ENCODE measurements around the gene SYNGAP1. TPM values are rescaled to one million over a fixed set of nuclear protein-coding genes. Genes with fewer than 3 reads are reported as not detected.
"Not testable (repeated sequence)": the region's sequence is repeated elsewhere in the genome, so short reads cannot be mapped to it uniquely, and the experiment has no call there.

Gene SYNGAP1
- total RNA-seq = 5.2 TPM
- long read RNA-seq = 0 reads

DNA sequence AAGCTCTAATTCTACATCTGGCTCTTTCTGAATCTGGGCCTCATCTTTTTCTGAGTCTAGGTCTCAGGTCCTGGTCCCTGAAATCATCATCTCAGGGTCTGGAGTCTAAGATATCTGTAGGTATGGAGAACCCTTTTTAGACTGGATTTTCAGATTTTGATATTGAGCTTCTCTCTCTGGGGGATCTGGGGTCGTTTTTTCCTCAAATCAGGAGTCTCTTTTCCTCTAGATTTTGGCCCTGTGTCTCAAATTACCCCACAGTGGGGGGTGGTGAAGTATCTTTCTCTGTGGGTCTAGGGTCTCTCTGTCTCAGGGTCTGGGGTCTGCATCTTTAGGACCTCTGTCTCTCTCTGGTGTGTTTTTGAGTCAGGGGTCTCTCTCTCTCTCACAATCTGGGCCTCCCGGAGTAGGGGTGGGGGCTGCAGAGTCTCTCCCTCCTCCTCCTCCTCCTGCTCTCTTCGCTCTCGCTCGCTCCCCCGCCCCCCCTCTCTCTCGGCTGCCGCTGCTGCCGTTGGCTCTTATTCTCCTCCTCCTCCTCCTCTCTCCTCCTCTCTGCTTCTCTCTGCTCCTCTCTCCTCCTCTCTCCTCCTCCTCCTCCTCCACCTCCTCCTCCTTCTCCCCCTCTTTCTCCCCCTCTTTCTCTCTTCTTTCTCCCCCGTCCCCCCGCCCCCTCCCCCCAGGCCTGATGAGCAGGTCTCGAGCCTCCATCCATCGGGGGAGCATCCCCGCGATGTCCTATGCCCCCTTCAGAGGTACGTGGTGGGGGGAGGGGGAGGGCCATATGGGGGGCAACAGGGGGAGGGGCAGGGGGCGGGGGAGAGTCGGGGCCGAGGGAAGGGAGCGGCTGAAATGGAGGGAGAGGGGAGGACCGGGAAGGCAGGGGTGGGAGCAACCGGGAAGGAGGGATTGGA, at the start of gene SYNGAP1:
SYNGAP1 (plus strand) TSS at position 486 of the 911 bp plus-strand sequence; CDS start at position 686, 200 bp downstream.
- DNase-seq (ENCODE audit: missing footprints) (peak; percentile 82), ATAC-seq (peak; percentile 14)
- intact Hi-C loops (cut with DNase I) = loop anchor here (10.0 kb wide), 3 partner anchors 135 to 275 kb away; partner anchors contain the start of genes PFDN6 and WDR46

DNA sequence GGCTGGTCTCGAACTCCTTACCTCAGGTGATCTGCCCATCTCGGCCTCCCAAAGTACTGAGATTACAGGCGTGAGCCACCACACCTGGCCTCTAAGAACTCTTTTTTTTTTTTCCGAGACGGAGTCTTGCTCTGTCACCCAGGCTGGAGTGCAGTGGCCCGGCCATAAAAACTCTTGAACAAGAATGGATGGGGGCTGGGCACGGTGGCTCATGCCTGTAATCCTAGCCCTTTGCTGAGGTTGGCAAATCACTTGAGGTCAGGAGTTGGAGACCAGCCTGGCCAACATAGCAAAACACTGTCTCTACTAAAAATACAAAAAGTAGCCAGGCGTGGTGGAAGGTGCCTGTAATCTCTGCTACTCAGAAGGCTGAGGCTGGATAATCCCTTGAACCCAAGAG, 48.0 kb upstream of the SYNGAP1 start:
- DNase-seq (ENCODE audit: missing footprints); intact Hi-C loops (cut with DNase I); ATAC-seq: not testable (repeated sequence)

GRCh38 chr6:33372526-33373123, 47.2 kb upstream of the SYNGAP1 start:
- intact Hi-C loops (cut with DNase I) = no loop called here
- ATAC-seq (no peak), DNase-seq (ENCODE audit: missing footprints) (no peak)

DNA sequence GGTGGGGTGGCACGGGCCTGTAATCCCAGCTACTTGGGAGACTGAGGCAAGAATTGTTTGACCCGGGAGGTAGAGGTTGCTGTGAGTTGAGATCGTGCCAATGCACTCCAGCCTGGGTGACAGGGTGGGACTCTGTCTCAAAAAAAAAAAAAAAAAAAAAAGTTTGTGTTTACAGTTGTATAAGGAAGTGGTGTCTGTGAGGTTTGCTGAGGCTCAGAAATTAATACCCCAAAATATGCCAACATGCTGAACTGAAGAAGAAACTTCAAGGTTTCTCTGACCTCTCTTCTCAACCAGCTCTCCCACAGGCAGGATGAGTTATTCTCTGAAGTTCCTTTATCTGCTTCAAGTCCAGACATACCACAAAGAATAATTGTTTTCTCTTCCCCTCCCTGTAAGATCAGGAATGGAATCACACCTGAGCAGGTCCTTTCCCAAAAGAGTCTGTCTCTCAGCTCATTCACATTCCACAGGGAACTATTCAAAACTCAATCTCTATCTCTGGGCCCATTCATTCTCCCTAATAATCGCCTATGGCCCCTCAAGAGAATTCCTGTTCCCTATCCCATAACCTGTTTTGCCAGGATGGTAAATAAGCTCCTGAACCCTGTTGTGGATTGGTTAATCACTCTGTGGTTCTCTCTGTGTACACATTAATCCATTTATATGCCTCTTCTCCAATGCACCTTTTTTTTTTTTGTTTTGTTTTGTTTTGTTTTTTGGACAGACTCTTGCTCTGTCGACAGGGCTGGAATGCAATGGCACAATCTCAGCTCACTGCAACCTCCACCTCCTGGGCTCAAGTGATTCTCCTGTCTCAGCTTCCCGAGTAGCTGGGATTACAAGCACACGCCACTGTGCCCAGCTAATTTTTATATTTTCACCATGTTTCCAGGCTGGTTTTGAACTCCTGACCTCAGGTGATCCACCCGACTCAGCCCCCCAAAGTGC, 45.6 kb upstream of the SYNGAP1 start:
- DNase-seq (ENCODE audit: missing footprints) (no peak), ATAC-seq (no peak)
- intact Hi-C loops (cut with DNase I) = no loop called here

- intact Hi-C loops (cut with DNase I) = no loop called here
- DNase-seq (ENCODE audit: missing footprints) (no peak), ATAC-seq (peak; percentile 92)
Observed at GRCh38 chr6:33375143-33375671, 44.7 kb upstream of the SYNGAP1 start.

DNA sequence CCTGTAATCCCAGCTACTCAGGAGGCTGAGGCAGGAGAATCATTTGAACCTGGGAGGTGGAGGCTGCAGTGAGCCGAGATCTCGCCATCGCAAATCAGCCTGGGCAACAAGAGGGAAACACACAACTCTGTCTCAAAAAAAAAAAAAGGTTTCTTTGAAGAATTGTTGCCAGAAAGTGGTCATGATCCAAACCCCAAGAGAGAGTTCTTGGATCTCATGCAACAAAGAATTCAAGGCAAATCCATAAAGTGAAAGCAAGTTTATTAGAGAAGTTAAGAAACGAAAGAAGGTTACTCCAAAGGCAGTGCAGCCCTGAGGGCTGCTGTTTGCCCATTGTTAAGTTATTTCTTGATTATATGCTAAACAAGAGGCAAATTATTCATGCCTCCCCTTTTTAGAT, 42.7 kb upstream of the SYNGAP1 start:
- no peak for DNase-seq (ENCODE audit: missing footprints)
- intact Hi-C loops (cut with DNase I) = no loop called here
- ATAC-seq = no peak

GRCh38 chr6:33379184-33379583, 40.7 kb upstream of the SYNGAP1 start:
- intact Hi-C loops (cut with DNase I); ATAC-seq; DNase-seq (ENCODE audit: missing footprints): not testable (repeated sequence)

- DNase-seq (ENCODE audit: missing footprints) (no peak), ATAC-seq (no peak)
- intact Hi-C loops (cut with DNase I) = no loop called here
Observed at GRCh38 chr6:33380272-33380981, 39.4 kb upstream of the SYNGAP1 start.

DNA sequence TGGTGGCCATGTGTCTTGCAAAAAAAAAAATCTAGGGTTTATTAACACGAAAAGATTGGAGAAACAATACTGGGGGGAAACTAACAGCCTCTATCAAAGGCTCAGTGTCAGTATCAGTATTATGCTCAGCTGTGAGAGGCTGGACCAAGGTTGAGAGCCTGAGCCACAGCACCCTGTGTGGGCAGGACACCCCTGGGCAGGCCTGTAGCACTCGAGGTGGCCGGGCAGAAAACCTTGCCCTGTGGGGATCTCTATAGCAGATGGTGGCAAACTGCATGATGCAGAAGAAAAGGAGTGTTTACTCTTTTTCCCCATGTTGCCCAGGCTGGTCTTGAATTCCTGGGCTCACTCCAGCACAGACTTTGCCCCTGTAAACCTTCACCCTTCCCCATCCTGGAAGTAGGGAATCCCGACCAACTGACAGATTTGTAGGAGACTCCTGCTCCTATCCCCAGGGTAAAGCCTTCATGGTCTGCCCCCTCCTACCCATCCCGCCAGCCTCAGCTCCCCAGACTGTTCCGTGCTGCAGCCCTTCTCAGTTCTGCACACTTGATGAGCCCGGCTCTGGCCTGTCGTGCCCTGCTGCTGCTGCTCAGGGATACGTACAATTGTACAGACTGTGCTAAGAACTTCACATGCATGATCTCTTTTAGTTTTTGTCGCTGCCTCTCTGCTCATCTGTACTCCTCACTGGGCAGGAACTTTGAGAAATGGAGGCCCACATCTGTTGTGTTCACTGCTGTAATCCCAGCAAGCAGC, 36.3 kb upstream of the SYNGAP1 start:
- ATAC-seq (no peak), DNase-seq (ENCODE audit: missing footprints) (no peak)
- intact Hi-C loops (cut with DNase I) = no loop called here

DNA sequence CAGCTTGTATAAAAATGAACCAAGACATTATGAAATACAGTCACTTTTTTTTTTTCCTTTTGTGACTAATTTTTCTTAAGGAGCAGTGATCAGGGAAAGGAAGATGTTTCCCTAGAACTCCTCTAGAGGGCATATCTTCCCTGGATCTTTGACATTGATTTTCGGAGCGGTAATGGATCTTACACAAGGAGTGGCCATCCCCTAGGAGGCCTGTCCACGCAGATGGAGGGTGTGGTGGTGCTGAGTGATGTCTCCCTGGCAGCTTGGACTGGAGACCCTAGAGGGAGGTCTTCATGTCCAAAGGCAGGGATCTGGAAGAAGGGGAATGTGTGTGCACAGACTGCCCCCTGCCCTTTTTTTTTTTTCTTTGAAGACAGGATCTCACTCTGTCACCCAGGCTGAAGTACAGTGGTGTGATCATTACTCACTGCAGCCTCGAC, 35.3 kb upstream of the SYNGAP1 start:
- intact Hi-C loops (cut with DNase I) = no loop called here
- DNase-seq (ENCODE audit: missing footprints) (no peak), ATAC-seq (peak; percentile 35)

- intact Hi-C loops (cut with DNase I) = loop anchor here (2.0 kb wide), 1 partner anchor 35 kb away; no protein-coding TSS in a partner anchor
- DNase-seq (ENCODE audit: missing footprints) (no peak), ATAC-seq (no peak)
Observed at GRCh38 chr6:33390173-33390572, 29.7 kb upstream of the SYNGAP1 start.

DNA sequence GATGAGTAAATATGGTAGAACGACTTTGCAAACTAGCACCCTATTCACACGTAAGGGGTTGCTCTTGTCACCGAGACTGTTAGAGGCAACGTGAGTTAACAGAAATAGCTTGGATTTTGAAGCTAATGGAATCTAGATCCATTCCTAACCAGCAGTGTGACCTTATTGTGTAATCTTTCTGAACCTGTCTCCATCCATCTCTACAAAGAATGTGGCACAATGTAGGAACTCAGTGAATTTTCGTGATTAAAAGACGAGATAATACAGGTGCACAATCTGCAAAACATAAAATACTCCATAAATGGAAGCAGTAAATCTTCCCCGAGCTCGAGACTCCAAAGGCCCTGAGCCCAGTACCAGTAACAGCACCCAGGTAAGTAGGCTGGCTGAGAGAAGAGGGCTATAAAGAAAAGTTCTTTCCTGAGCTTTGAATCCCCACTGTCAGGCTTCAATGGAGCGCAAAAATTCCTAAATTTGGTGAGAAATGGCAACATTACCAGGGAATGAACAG, 29.0 kb upstream of the SYNGAP1 start:
- ATAC-seq = no peak
- intact Hi-C loops (cut with DNase I) = loop anchor here (1.0 to 2.0 kb wide), 2 partner anchors 19 to 34 kb away; no protein-coding TSS in a partner anchor
- no peak for DNase-seq (ENCODE audit: missing footprints)

- DNase-seq (ENCODE audit: missing footprints) = peak; percentile 99
- ATAC-seq = peak; percentile 99
- intact Hi-C loops (cut with DNase I) = loop anchor here (1.0 to 2.0 kb wide), 2 partner anchors 19 to 33 kb away; no protein-coding TSS in a partner anchor
Observed at GRCh38 chr6:33391278-33391921, 28.5 kb upstream of the SYNGAP1 start, which contains the start of gene KIFC1. Gene KIFC1 (plus strand): TSS chr6:33391823. CDS start chr6:33391986, 163 bp downstream.

DNA sequence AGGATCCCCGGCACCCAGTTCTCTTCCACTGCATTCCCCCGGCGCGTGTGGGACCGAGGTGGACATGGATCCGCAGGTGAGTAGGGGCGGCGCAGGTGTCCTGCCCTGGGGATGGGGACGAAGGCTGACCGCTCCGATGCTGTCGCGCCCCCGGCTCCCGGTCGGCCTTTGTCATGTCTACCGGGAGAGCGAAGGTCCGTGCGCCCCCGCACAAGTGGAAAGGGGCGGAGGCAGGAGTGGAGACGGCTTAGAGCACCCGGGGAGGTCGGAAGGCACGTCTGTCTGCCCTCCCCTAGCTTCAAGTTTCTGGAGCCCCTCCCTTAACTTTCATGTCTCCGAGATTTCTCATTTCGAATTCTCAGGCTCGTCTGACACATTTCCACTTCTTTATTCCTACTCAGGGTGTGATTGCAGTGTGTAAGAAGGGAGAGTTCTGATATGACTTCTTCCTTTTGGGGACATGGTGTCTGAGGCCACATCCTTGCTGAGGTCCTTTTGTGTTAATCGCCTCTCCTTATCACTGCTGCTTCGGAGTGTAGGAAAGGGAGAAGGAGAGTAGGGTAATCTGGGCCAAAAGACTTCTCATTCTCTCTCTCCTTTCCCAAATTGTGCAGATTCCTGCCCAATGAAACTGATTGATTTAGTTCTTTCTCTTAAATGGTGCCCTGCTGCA, 27.8 kb upstream of the SYNGAP1 start:
- ATAC-seq (no peak), DNase-seq (ENCODE audit: missing footprints) (no peak)
- intact Hi-C loops (cut with DNase I) = loop anchor here (1.0 to 2.0 kb wide), 2 partner anchors 18 to 33 kb away; no protein-coding TSS in a partner anchor

GRCh38 chr6:33392595-33392948, 27.3 kb upstream of the SYNGAP1 start:
- intact Hi-C loops (cut with DNase I) = no loop called here
- DNase-seq (ENCODE audit: missing footprints) (no peak), ATAC-seq (no peak)

GRCh38 chr6:33392979-33393378, 26.9 kb upstream of the SYNGAP1 start:
- intact Hi-C loops (cut with DNase I) = no loop called here
- DNase-seq (ENCODE audit: missing footprints) (no peak), ATAC-seq (no peak)

Data from Right ventricle myocardium inferior (tissue), 1 donor.